HEK293T (cell line): Measurements from ENCODE around the gene MRPL51.

Experiments used
- ARNT ChIP-seq: fragments of 450-650 bp; IDR thresholded peaks from 2 replicates; pipeline ENCODE4 v1.6.1; 2017; ENCODE audit warnings: mild to moderate bottlenecking
- BHLHE40 ChIP-seq: fragments of 450-650 bp; IDR thresholded peaks from 2 replicates; pipeline ENCODE4 v1.6.1; 2016; ENCODE audit warnings: mild to moderate bottlenecking, moderate library complexity, borderline replicate concordance
- FOXA1 ChIP-seq: fragments of 450-650 bp; IDR thresholded peaks from 2 replicates; pipeline ENCODE4 v1.6.1; 2016; ENCODE audit warnings: mild to moderate bottlenecking
- FOXK2 ChIP-seq: fragments of 450-650 bp; IDR thresholded peaks from 2 replicates; pipeline ENCODE4 v1.6.1; 2016; ENCODE audit warnings: mild to moderate bottlenecking
- FOXM1 ChIP-seq: fragments of 450-650 bp; IDR thresholded peaks from 2 replicates; pipeline ENCODE4 v1.6.1; 2017; ENCODE audit warnings: mild to moderate bottlenecking, borderline replicate concordance
- L3MBTL2 ChIP-seq: fragments of 450-650 bp; conservative IDR thresholded peaks from 2 replicates; pipeline ENCODE4 v1.6.1; 2016; ENCODE audit warnings: mild to moderate bottlenecking
- NFRKB ChIP-seq: fragments of 450-650 bp; IDR thresholded peaks from 2 replicates; pipeline ENCODE4 v1.6.1; 2016; ENCODE audit warnings: mild to moderate bottlenecking, moderate library complexity
- PKNOX1 ChIP-seq: fragments of 450-650 bp; IDR thresholded peaks from 2 replicates; pipeline ENCODE4 v1.6.1; 2016
- SP1 ChIP-seq: fragments of 450-650 bp; IDR thresholded peaks from 2 replicates; pipeline ENCODE4 v1.6.1; 2017
- SUZ12 ChIP-seq: fragments of 450-650 bp; IDR thresholded peaks from 2 replicates; pipeline ENCODE4 v1.6.1; 2016; ENCODE audit warnings: mild to moderate bottlenecking
- TARDBP ChIP-seq: fragments of 450-650 bp; IDR thresholded peaks from 2 replicates; pipeline ENCODE4 v1.6.1; 2016
- ZNF384 ChIP-seq: fragments of 450-650 bp; IDR thresholded peaks from 2 replicates; pipeline ENCODE4 v1.6.1; 2016

DNA sequence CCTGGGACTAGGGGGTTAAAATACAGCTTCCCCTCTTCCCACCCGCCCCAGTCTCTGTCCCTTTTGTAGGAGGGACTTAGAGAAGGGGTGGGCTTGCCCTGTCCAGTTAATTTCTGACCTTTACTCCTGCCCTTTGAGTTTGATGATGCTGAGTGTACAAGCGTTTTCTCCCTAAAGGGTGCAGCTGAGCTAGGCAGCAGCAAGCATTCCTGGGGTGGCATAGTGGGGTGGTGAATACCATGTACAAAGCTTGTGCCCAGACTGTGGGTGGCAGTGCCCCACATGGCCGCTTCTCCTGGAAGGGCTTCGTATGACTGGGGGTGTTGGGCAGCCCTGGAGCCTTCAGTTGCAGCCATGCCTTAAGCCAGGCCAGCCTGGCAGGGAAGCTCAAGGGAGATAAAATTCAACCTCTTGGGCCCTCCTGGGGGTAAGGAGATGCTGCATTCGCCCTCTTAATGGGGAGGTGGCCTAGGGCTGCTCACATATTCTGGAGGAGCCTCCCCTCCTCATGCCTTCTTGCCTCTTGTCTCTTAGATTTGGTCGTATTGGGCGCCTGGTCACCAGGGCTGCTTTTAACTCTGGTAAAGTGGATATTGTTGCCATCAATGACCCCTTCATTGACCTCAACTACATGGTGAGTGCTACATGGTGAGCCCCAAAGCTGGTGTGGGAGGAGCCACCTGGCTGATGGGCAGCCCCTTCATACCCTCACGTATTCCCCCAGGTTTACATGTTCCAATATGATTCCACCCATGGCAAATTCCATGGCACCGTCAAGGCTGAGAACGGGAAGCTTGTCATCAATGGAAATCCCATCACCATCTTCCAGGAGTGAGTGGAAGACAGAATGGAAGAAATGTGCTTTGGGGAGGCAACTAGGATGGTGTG is 43.1 kb upstream of the MRPL51 start:
- no peak for TF ChIP-seq ARNT
- TF ChIP-seq TARDBP = no peak
- TF ChIP-seq L3MBTL2 = no peak
- no peak for TF ChIP-seq FOXM1
- no peak for TF ChIP-seq FOXK2
- no peak for TF ChIP-seq PKNOX1
- TF ChIP-seq FOXA1 = no peak
- TF ChIP-seq SP1 = no peak
- no peak for TF ChIP-seq ZNF384
- TF ChIP-seq NFRKB = no peak
- no peak for TF ChIP-seq BHLHE40
- no peak for TF ChIP-seq SUZ12
